H9 (cell line): ENCODE results near the gene TIMM10B. TPM values are rescaled to one million over a fixed set of nuclear protein-coding genes. Genes with fewer than 3 reads are reported as not detected.

Experiments used
- DNase-seq: peaks from one replicate; pipeline ENCODE4 v3.0.0-alpha.2; 2017
- H2AFZ ChIP-seq: one replicate; pipeline ENCODE4 v1.6.1; 2013; ENCODE audit warnings: mild to moderate bottlenecking, low read length, control low read depth, moderate library complexity
- H2AK5ac ChIP-seq: 2 replicates; pipeline ENCODE4 v1.6.1; 2013; ENCODE audit warnings: low read length, control low read depth, mixed read lengths; ENCODE audit not compliant: insufficient read length
- H2BK120ac ChIP-seq: one replicate; pipeline ENCODE4 v1.6.1; 2013; ENCODE audit warnings: low read depth, mild to moderate bottlenecking, low read length, control low read depth, inconsistent platforms; ENCODE audit not compliant: poor library complexity, severe bottlenecking
- H2BK12ac ChIP-seq: 2 replicates; pipeline ENCODE4 v1.6.1; 2013; ENCODE audit warnings: low read length, control low read depth, mixed read lengths, low read depth; ENCODE audit not compliant: insufficient read length
- H2BK15ac ChIP-seq: 2 replicates; pipeline ENCODE4 v1.6.1; 2013; ENCODE audit warnings: low read depth, low read length, control low read depth
- H2BK20ac ChIP-seq: one replicate; pipeline ENCODE4 v1.6.1; 2013; ENCODE audit warnings: low read depth, mild to moderate bottlenecking, low read length, control low read depth, inconsistent platforms; ENCODE audit not compliant: poor library complexity, severe bottlenecking
- H2BK5ac ChIP-seq: 2 replicates; pipeline ENCODE4 v1.6.1; 2013; ENCODE audit warnings: low read length, control low read depth, mixed read lengths; ENCODE audit not compliant: insufficient read length
- H3K14ac ChIP-seq: 2 replicates; pipeline ENCODE4 v1.6.1; 2013; ENCODE audit warnings: low read length, control low read depth; ENCODE audit not compliant: insufficient read depth
- H3K18ac ChIP-seq: 2 replicates; pipeline ENCODE4 v1.6.1; 2013; ENCODE audit warnings: low read depth, mild to moderate bottlenecking, mixed read lengths, low read length, control low read depth; ENCODE audit not compliant: insufficient read length
- H3K23ac ChIP-seq: 2 replicates; pipeline ENCODE4 v1.6.1; 2013; ENCODE audit warnings: low read length, control low read depth, mixed read lengths, low read depth; ENCODE audit not compliant: insufficient read length
- H3K23me2 ChIP-seq: 2 replicates; pipeline ENCODE4 v1.6.1; 2013; ENCODE audit warnings: low read depth, mild to moderate bottlenecking, mixed read lengths, low read length, control low read depth; ENCODE audit not compliant: insufficient read length, poor library complexity, severe bottlenecking
- H3K27ac ChIP-seq: 2 replicates; pipeline ENCODE4 v1.5.1; 2013; ENCODE audit warnings: low read length, control low read depth, mixed read lengths, low read depth; ENCODE audit not compliant: insufficient read length
- H3K27me3 ChIP-seq: 2 replicates; pipeline ENCODE4 v1.6.1; 2013; ENCODE audit warnings: low read length, control low read depth, inconsistent platforms; ENCODE audit not compliant: insufficient read depth
- H3K4ac ChIP-seq: 2 replicates; pipeline ENCODE4 v1.6.1; 2013; ENCODE audit warnings: low read depth, mild to moderate bottlenecking, control low read depth, inconsistent platforms, low read length, moderate library complexity
- H3K4me1 ChIP-seq: 2 replicates; pipeline ENCODE4 v1.6.1; 2013; ENCODE audit warnings: low read length, control low read depth, inconsistent platforms; ENCODE audit not compliant: insufficient read depth
- H3K4me2 ChIP-seq: 2 replicates; pipeline ENCODE4 v1.6.1; 2013; ENCODE audit warnings: low read length, control low read depth, mixed read lengths; ENCODE audit not compliant: insufficient read length, insufficient read depth
- H3K56ac ChIP-seq: 2 replicates; pipeline ENCODE4 v1.6.1; 2013; ENCODE audit warnings: low read depth, mild to moderate bottlenecking, mixed read lengths, low read length, control low read depth; ENCODE audit not compliant: insufficient read length
- H3K79me1 ChIP-seq: 2 replicates; pipeline ENCODE4 v1.6.1; 2013; ENCODE audit warnings: low read depth, mild to moderate bottlenecking, moderate library complexity, low read length, control low read depth, inconsistent platforms; ENCODE audit not compliant: insufficient read depth, poor library complexity, severe bottlenecking
- H3K79me2 ChIP-seq: 2 replicates; pipeline ENCODE4 v1.6.1; 2013; ENCODE audit warnings: low read length, control low read depth, inconsistent platforms; ENCODE audit not compliant: insufficient read depth
- H3K9ac ChIP-seq: 2 replicates; pipeline ENCODE4 v1.6.1; 2013; ENCODE audit warnings: low read length, control low read depth, mixed read lengths; ENCODE audit not compliant: insufficient read length; ENCODE audit errors: extremely low read depth
- H3K9me3 ChIP-seq: one replicate; pipeline ENCODE4 v1.6.1; 2013; ENCODE audit warnings: low read depth, low read length, inconsistent platforms; ENCODE audit not compliant: control insufficient read depth
- H3T11ph ChIP-seq: one replicate; pipeline ENCODE4 v1.6.1; 2013; ENCODE audit warnings: mild to moderate bottlenecking, low read length, control low read depth, inconsistent platforms
- H4K20me1 ChIP-seq: one replicate; pipeline ENCODE4 v1.6.1; 2013; ENCODE audit not compliant: control insufficient read depth, insufficient read length, insufficient read depth
- H4K5ac ChIP-seq: 2 replicates; pipeline ENCODE4 v1.6.1; 2013; ENCODE audit warnings: low read depth, mild to moderate bottlenecking, mixed read lengths, low read length, control low read depth; ENCODE audit not compliant: insufficient read length
- H4K8ac ChIP-seq: replicated peaks from 2 replicates; pipeline ENCODE4 v1.6.1; 2013; ENCODE audit warnings: low read length, control low read depth, mixed read lengths, low read depth; ENCODE audit not compliant: insufficient read length
- H4K91ac ChIP-seq: 2 replicates; pipeline ENCODE4 v1.6.1; 2013; ENCODE audit warnings: low read depth, mild to moderate bottlenecking, moderate library complexity, mixed read lengths, low read length, control low read depth; ENCODE audit not compliant: insufficient read length
- H3K27ac Mint-ChIP-seq, 3 experiments: 2 replicates in 2 of 3; 3 replicates in 1 of 3; pipeline ENCODE4 v1.8.0; 2020 to 2021; ENCODE audit warnings: mixed read lengths in 3 of 3, mild to moderate bottlenecking in 1 of 3, moderate library complexity in 1 of 3
- H3K27me3 Mint-ChIP-seq: 2 replicates; pipeline ENCODE4 v1.8.0; 2021; ENCODE audit warnings: low read depth, mild to moderate bottlenecking, moderate library complexity, mixed read lengths
- H3K36me3 Mint-ChIP-seq, 3 experiments: 2 replicates in 2 of 3; 3 replicates in 1 of 3; pipeline ENCODE4 v1.8.0; 2020 to 2021; ENCODE audit warnings: low read depth in 3 of 3, mixed read lengths in 3 of 3; ENCODE audit not compliant: insufficient read depth in 1 of 3
- H3K4me1 Mint-ChIP-seq, 2 experiments: 2 replicates each; pipeline ENCODE4 v1.8.0; 2020; ENCODE audit warnings: mixed read lengths in 2 of 2
- H3K4me3 Mint-ChIP-seq, 2 experiments: 2 replicates in 1 of 2; 3 replicates in 1 of 2; pipeline ENCODE4 v1.8.0; 2020 to 2021; ENCODE audit warnings: mild to moderate bottlenecking in 2 of 2, mixed read lengths in 2 of 2, moderate library complexity in 1 of 2
- H3K9me3 Mint-ChIP-seq, 2 experiments: 2 replicates in 1 of 2; 3 replicates in 1 of 2; pipeline ENCODE4 v1.8.0; 2020; ENCODE audit warnings: mild to moderate bottlenecking in 2 of 2, mixed read lengths in 2 of 2, moderate library complexity in 1 of 2
- WGBS: extraction: QIAGEN DNeasy Blood & Tissue Kit; methylation state at CpG from one replicate; pipeline ENCODE4 v1.1.7; 2013; ENCODE audit warnings: missing lambda C conversion rate, low lambda C conversion rate, mixed read lengths; ENCODE audit not compliant: insufficient read length; ENCODE audit errors: extremely low coverage; 5-methylcytosine and 5-hydroxymethylcytosine counted together
- total RNA-seq: library from RNA; stranded (reverse); gene quantifications from 2 replicates; pipeline ENCODE4 v1.2.1, GENCODE V29; 2021
- TF ChIP-seq, protein P1 (sequence below): fragments of 200-600 bp; sonication (generic); conservative IDR thresholded peaks from 3 replicates; pipeline ENCODE4 v1.8.0; 2021; ENCODE audit warnings: antibody characterized with exemption, mild to moderate bottlenecking

TIMM10B gene
- total RNA-seq, 1 experiment from 2014 or later: 49.9 TPM

- Histone ChIP-seq H2BK15ac (no peak overlapping the region), H3K9me3 (no peaks in the 10 kb centered on the region), H2AFZ (no peak overlapping the region), H3K79me1 (no peaks in the 10 kb centered on the region), H3T11ph (no peak overlapping the region), H3K23me2 (peaks cover 14% of the 10 kb centered on the region), H2BK20ac (no peak overlapping the region), H3K4me2 (peak overlapping the region; percentile 86), H3K79me2 (no peaks in the 10 kb centered on the region), H3K9ac (no peak overlapping the region), H2BK120ac (no peak overlapping the region), H4K20me1 (no peaks in the 10 kb centered on the region), H4K5ac (no peak overlapping the region), H3K4me1 (peaks cover 10% of the 10 kb centered on the region; the same call in 1 of the 2 replicates), H3K27ac (no peak overlapping the region), H4K91ac (no peak overlapping the region), H2AK5ac (no peak overlapping the region), H2BK5ac (no peak overlapping the region), H3K4ac (no peak overlapping the region), H3K27me3 (no peaks in the 10 kb centered on the region; the same call in 1 of the 2 replicates), H2BK12ac (no peak overlapping the region), H3K18ac (no peak overlapping the region), H4K8ac (no peak overlapping the region), H3K56ac (no peak overlapping the region), H3K14ac (no peak overlapping the region), H3K23ac (no peak overlapping the region)
- TF ChIP-seq, protein P1, sequence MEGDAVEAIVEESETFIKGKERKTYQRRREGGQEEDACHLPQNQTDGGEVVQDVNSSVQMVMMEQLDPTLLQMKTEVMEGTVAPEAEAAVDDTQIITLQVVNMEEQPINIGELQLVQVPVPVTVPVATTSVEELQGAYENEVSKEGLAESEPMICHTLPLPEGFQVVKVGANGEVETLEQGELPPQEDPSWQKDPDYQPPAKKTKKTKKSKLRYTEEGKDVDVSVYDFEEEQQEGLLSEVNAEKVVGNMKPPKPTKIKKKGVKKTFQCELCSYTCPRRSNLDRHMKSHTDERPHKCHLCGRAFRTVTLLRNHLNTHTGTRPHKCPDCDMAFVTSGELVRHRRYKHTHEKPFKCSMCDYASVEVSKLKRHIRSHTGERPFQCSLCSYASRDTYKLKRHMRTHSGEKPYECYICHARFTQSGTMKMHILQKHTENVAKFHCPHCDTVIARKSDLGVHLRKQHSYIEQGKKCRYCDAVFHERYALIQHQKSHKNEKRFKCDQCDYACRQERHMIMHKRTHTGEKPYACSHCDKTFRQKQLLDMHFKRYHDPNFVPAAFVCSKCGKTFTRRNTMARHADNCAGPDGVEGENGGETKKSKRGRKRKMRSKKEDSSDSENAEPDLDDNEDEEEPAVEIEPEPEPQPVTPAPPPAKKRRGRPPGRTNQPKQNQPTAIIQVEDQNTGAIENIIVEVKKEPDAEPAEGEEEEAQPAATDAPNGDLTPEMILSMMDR: no peak
- Mint-ChIP-seq H3K4me1 (peaks cover 25 to 30% of the 10 kb centered on the region in 2 experiments), H3K27me3 (no peaks in the 10 kb centered on the region; the same call in 1 of the 2 replicates), H3K9me3 (no peaks in the 10 kb centered on the region), H3K4me3 (peak overlapping the region; percentile 84 to 90), H3K27ac (no peak overlapping the region), H3K36me3 (peaks cover 11 to 15% (median 14%) of the 10 kb centered on the region in 3 experiments)
- no peak for DNase-seq
- no CpG with 5 or more reads among the region's 1 CpG for WGBS
Measured at GRCh38 chr11:6472934-6473333, 8.4 kb upstream of the TIMM10B start.
